A673 (cell line): Measurements from ENCODE around the gene GADL1. TPM values are rescaled to one million over a fixed set of nuclear protein-coding genes. Genes with fewer than 3 reads are reported as not detected.

ENCODE experiments used
- BruUV-seq: library from RNA; stranded (reverse); fragments of 400-500 nt; replicated peaks from 2 replicates; lab custom pipeline; 2021; lab: Mats Ljungman, UMichigan
- CTCF ChIA-PET: fragments of 300-600 bp; sonication (Branson Sonifier 250); formaldehyde crosslinking; loops from one replicate; lab custom pipeline; 2022; ENCODE audit warnings: antibody characterized with exemption; lab: Charles Lee
- POLR2A ChIA-PET: fragments of 300-600 bp; sonication (Branson Sonifier 250); formaldehyde crosslinking; loops from one replicate; lab custom pipeline; 2022; ENCODE audit warnings: antibody characterized with exemption; ENCODE audit not compliant: low non-redundant PET; lab: Charles Lee
- DNase-seq: peaks from one replicate; pipeline ENCODE4 v3.0.0-alpha.2; 2015; ENCODE audit warnings: low spot score
- H3K27ac ChIP-seq: fragments of 200-600 bp; sonication (generic); 2 replicates; pipeline ENCODE4 v1.5.1; 2016; ENCODE audit warnings: mixed run types, low read depth, mild to moderate bottlenecking, mixed read lengths, antibody characterized with exemption, low read length; ENCODE audit not compliant: poor library complexity, severe bottlenecking
- H3K27me3 ChIP-seq: fragments of 200-600 bp; sonication (generic); replicated peaks from 2 replicates; pipeline ENCODE4 v1.6.1; 2017; ENCODE audit warnings: mixed run types, low read depth, mild to moderate bottlenecking, mixed read lengths, antibody characterized with exemption, low read length; ENCODE audit not compliant: insufficient read depth, poor library complexity
- H3K36me3 ChIP-seq: fragments of 200-600 bp; sonication (generic); 2 replicates; pipeline ENCODE4 v1.6.1; 2016; ENCODE audit warnings: mixed run types, mild to moderate bottlenecking, mixed read lengths, antibody characterized with exemption, low read length; ENCODE audit not compliant: insufficient read depth, poor library complexity, severe bottlenecking
- H3K4me1 ChIP-seq: fragments of 200-600 bp; sonication (generic); 2 replicates; pipeline ENCODE4 v1.6.1; 2017; ENCODE audit warnings: mixed run types, mild to moderate bottlenecking, mixed read lengths, antibody characterized with exemption, low read length; ENCODE audit not compliant: insufficient read depth, poor library complexity, severe bottlenecking
- H3K4me3 ChIP-seq: fragments of 200-600 bp; sonication (generic); 2 replicates; pipeline ENCODE4 v1.5.1; 2016; ENCODE audit warnings: low read depth, mixed run types, mild to moderate bottlenecking, mixed read lengths, low read length; ENCODE audit not compliant: poor library complexity, severe bottlenecking
- H3K9me3 ChIP-seq: fragments of 200-600 bp; sonication (generic); 2 replicates; pipeline ENCODE4 v1.6.1; 2016; ENCODE audit warnings: mixed run types, low read depth, mild to moderate bottlenecking, mixed read lengths, antibody characterized with exemption, low read length; ENCODE audit not compliant: poor library complexity, severe bottlenecking
- CTCF ChIP-seq: fragments of 300-800, 200-600 bp; sonication (generic); conservative IDR thresholded peaks from 2 replicates; pipeline ENCODE4 v1.5.1; 2017; ENCODE audit warnings: low read depth, mild to moderate bottlenecking, antibody characterized with exemption, low read length, moderate library complexity, mixed read lengths
- EZH2 ChIP-seq: fragments of 200-600 bp; sonication (generic); IDR thresholded peaks from 2 replicates; pipeline ENCODE4 v1.6.1; 2017; ENCODE audit warnings: borderline replicate concordance, low read depth, mild to moderate bottlenecking, mixed read lengths, antibody characterized with exemption, low read length; ENCODE audit not compliant: poor library complexity, severe bottlenecking
- intact Hi-C: fragments of 100-400 bp; cut with micrococcal nuclease; formaldehyde crosslinking; loops from one replicate; pipeline ENCODE4 v1.10.0; 2022; ENCODE audit not compliant: unreplicated experiment
- total RNA-seq: library from RNA; stranded (reverse); gene quantifications from 2 replicates; pipeline ENCODE4 v1.2.3, GENCODE V29; 2021

The GADL1 gene
- total RNA-seq, 1 experiment from 2014 or later, result 13.8 TPM

- no peaks in the 10 kb centered on the region for H3K27me3 ChIP-seq
- no peaks in the 10 kb centered on the region for H3K36me3 ChIP-seq
- no TSS peak for BruUV-seq
- ChIA-PET POLR2A (no interaction called here), CTCF (interaction anchor here (0.6 kb wide), 1 partner anchor 924 kb away, joined by 3 read pairs; no protein-coding TSS in a partner anchor)
- DNase-seq, result no peak
- H3K4me1 ChIP-seq, result peaks cover 44% of the 10 kb centered on the region
- intact Hi-C loops, result no loop called here
- no peak overlapping the region for H3K4me3 ChIP-seq
- no peaks in the 10 kb centered on the region for H3K9me3 ChIP-seq
- no peak for TF ChIP-seq CTCF
- no peak for TF ChIP-seq EZH2
- H3K27ac ChIP-seq, result no peak overlapping the region
Observed at GRCh38 chr3:30761374-30761773, 133.1 kb downstream of the GADL1 start.

GRCh38 chr3:30760737-30761136 is 133.7 kb downstream of the GADL1 start:
- intact Hi-C loops, result no loop called here
- H3K9me3 ChIP-seq, result no peaks in the 10 kb centered on the region
- no peak overlapping the region for H3K4me3 ChIP-seq
- BruUV-seq, result no TSS peak
- POLR2A ChIA-PET, result no interaction called here
- DNase-seq, result no peak
- H3K36me3 ChIP-seq, result no peaks in the 10 kb centered on the region
- no peaks in the 10 kb centered on the region for H3K27me3 ChIP-seq
- CTCF ChIA-PET, result no interaction called here
- TF ChIP-seq EZH2, result no peak
- TF ChIP-seq CTCF, result no peak
- H3K27ac ChIP-seq, result no peak overlapping the region
- peaks cover 51% of the 10 kb centered on the region for H3K4me1 ChIP-seq

GRCh38 chr3:30760040-30760695 is 134.3 kb downstream of the GADL1 start:
- DNase-seq, result peak; percentile 59
- Histone ChIP-seq H3K9me3 (no peaks in the 10 kb centered on the region), H3K27me3 (no peaks in the 10 kb centered on the region), H3K4me1 (peaks cover 56% of the 10 kb centered on the region), H3K4me3 (no peak overlapping the region), H3K27ac (no peak overlapping the region), H3K36me3 (no peaks in the 10 kb centered on the region)
- no TSS peak for BruUV-seq
- ChIA-PET CTCF (no interaction called here), POLR2A (no interaction called here)
- intact Hi-C loops, result no loop called here
- TF ChIP-seq CTCF (no peak), EZH2 (no peak)
